ENCODE data around the gene SESN1.

The SESN1 gene

DNA sequence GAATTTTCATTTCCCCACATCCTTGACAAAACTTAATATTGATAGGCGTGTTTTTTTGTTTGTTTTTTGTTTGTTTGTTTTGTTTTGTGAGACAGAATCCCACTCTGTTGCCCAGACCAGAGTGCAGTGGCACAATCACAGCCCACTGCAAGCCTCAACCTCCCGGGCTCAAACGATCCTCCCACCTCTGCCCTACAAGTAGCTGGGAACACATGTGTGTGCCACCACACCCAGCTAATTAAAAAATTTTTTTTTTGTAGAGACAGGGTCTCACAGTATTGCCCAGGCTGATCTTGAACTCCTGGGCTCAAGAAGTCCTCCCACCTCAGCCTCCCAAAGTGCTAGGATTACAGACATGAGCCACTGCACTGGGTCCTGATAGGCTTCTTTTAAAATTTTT, 9.9 kb upstream of the SESN1 start:
- TF ChIP-seq CTCF (conservative IDR thresholded peaks at IDR 0.05; ENCODE audit: low read depth, low read length), result no peak
- H3K4me3 ChIP-seq (ENCODE audit: low read depth, low read length), result no peak overlapping the region
- no peak for DNase-seq (ENCODE audit: low read depth)

DNA sequence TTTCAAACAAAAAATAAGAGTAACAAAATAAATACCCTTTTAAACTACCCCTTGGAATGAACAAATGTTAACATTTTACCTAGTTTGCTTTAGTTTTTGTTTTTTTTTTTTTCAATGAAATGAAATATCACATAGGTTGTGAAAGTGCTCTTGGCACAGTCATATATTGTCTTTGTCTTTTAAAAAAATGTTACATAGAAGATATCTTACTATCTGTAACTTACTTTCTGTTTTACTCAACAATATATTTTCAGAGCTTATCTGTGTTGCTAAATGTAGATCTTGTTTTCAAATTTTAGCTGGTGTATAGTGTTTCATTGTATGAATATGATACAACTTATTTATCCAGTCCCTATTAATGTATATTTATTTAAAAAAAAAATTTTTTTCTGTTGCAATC, 9.3 kb upstream of the SESN1 start:
- DNase-seq (ENCODE audit: low read depth), result no peak
- no peak overlapping the region for H3K4me3 ChIP-seq (ENCODE audit: low read depth, low read length)
- no peak for TF ChIP-seq CTCF (conservative IDR thresholded peaks at IDR 0.05; ENCODE audit: low read depth, low read length)

DNA sequence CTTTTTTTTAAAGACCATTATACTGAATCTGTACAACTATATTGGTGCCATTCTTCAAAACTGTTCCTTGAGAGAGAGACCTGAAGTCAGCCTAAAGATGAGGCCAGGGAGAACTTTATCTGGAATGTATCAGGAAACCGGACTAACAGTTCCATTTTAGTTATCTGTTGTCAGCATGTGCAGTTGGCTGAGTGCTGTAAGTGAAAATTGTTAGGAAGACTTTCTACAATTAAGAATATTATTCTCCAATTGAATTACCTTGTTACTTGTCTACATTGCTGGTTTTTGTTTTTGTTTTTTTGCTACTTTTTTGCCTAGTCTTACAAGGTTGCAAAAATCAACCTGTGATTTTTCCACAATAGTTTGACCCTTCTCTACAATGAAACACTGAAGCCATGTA, 8.1 kb upstream of the SESN1 start:
- H3K4me3 ChIP-seq (ENCODE audit: low read depth, low read length), result no peak overlapping the region
- DNase-seq (ENCODE audit: low read depth), result no peak
- TF ChIP-seq CTCF (conservative IDR thresholded peaks at IDR 0.05; ENCODE audit: low read depth, low read length), result no peak

GRCh38 chr6:109097661-109098060, 3.0 kb upstream of the SESN1 start:
- H3K4me3 ChIP-seq (ENCODE audit: low read depth, low read length), result no peak overlapping the region
- no peak for TF ChIP-seq CTCF (conservative IDR thresholded peaks at IDR 0.05; ENCODE audit: low read depth, low read length)
- DNase-seq (ENCODE audit: low read depth), result no peak

GRCh38 chr6:109096208-109096607, 1.6 kb upstream of the SESN1 start:
- H3K4me3 ChIP-seq (ENCODE audit: low read depth, low read length), result peak overlapping the region; percentile 89
- no peak for DNase-seq (ENCODE audit: low read depth)
- TF ChIP-seq CTCF (conservative IDR thresholded peaks at IDR 0.05; ENCODE audit: low read depth, low read length), result no peak

DNA sequence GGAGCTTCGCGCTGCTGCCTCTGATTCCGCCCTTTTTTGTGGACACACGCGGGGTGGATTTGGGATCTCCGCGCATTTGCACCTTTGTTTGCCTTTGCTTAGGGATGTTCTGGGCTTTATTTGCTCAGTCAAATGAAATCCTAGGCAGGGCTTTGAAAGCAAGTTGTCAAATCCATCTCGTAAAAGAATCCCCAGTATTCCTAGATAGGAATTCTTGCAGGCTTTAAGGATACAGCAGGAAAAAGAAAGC, 1.1 kb upstream of the SESN1 start:
- H3K4me3 ChIP-seq (ENCODE audit: low read depth, low read length), result peak overlapping the region; percentile 89
- TF ChIP-seq CTCF (conservative IDR thresholded peaks at IDR 0.05; ENCODE audit: low read depth, low read length), result no peak
- DNase-seq (ENCODE audit: low read depth), result no peak

- no peak for TF ChIP-seq CTCF (conservative IDR thresholded peaks at IDR 0.05; ENCODE audit: low read depth, low read length)
- DNase-seq (ENCODE audit: low read depth), result peak; percentile 98
- peak within 1 kb of the TSS; percentile 89 for H3K4me3 ChIP-seq (ENCODE audit: low read depth, low read length)
Observed at GRCh38 chr6:109095036-109095834, 589 bp upstream of the SESN1 start, which contains the start of gene CEP57L1. CEP57L1 (plus strand) TSS chr6:109095507; CDS start chr6:109145222, 49,715 bp downstream.

All from choroid plexus epithelial cell (primary cell).